Activated CD4-positive, alpha-beta memory T cell treated with anti-CD3 and anti-CD28 coated beads, Interleukin-2, amount 10 ng/mL, durations not matched to agents 7 days and 5 days (primary cell): ENCODE data around the gene SENP8. TPM values are rescaled to one million over a fixed set of nuclear protein-coding genes. Genes with fewer than 3 reads are reported as not detected.
A peak's percentile ranks its signal among the peaks of the same experiment; 100 is the strongest.
"Not testable (repeated sequence)": the region's sequence is repeated elsewhere in the genome, so short reads cannot be mapped to it uniquely, and the experiment has no call there.

Experiments
- CTCF ChIA-PET: fragments of 350-600 bp; sonication (Branson Sonifier 250); formaldehyde crosslinking; loops from one replicate; lab custom pipeline; 2021; ENCODE audit warnings: antibody characterized with exemption, inconsistent platforms; lab: Charles Lee
- POLR2A ChIA-PET: fragments of 350-600 bp; sonication (Branson Sonifier 250); formaldehyde crosslinking; loops from one replicate; lab custom pipeline; 2021; ENCODE audit warnings: antibody characterized with exemption; lab: Charles Lee
- DNase-seq: peaks from one replicate; pipeline ENCODE4 v3.0.0-alpha.2; 2020
- H3K27ac Mint-ChIP-seq: one replicate; pipeline ENCODE4 v1.8.0; 2021; ENCODE audit warnings: mild to moderate bottlenecking, mixed read lengths
- H3K27me3 Mint-ChIP-seq: one replicate; pipeline ENCODE4 v1.8.0; 2021; ENCODE audit warnings: mixed read lengths
- H3K36me3 Mint-ChIP-seq: one replicate; pipeline ENCODE4 v1.8.0; 2021; ENCODE audit warnings: low read depth, mixed read lengths
- H3K4me1 Mint-ChIP-seq: one replicate; pipeline ENCODE4 v1.8.0; 2021; ENCODE audit warnings: mixed read lengths
- H3K4me3 Mint-ChIP-seq: one replicate; pipeline ENCODE4 v1.8.0; 2021; ENCODE audit warnings: mild to moderate bottlenecking, mixed read lengths
- H3K9me3 Mint-ChIP-seq: one replicate; pipeline ENCODE4 v1.8.0; 2021; ENCODE audit warnings: mixed read lengths
- total RNA-seq, 2 experiments: library from RNA; stranded (reverse); gene quantifications; one replicate each; pipeline ENCODE4 v1.2.3, GENCODE V29; 2021

The SENP8 gene
- total RNA-seq, 2 experiments from 2014 or later: 0.73 to 1.4 TPM

DNA sequence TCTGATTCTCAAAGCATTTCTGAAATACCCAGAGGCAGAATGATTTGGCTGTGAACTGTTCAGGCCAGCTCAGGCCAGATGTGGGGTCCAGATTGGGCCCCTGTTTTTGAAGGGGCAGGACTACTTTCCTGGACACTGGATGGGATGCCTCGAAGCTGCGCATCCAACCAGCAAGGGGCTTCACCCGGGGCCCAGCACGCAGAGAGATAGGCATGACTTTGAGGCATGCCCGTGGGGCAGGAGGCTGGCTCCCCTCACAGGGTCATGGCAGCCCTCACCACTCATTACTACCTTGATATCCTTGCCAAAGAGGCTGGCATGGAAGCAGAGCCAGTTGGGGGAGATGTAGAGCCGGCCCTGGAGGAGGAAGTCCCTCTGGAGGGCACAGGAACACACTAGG lies 49.2 kb downstream of the SENP8 start:
- Mint-ChIP-seq H3K4me3 (no peak overlapping the region), H3K4me1 (peaks cover 15% of the 10 kb centered on the region), H3K27me3 (no peaks in the 10 kb centered on the region), H3K27ac (no peak overlapping the region), H3K9me3 (no peaks in the 10 kb centered on the region), H3K36me3 (no peaks in the 10 kb centered on the region)
- CTCF ChIA-PET: interaction anchor here (3.5 kb wide), 1 partner anchor 11 kb away, joined by 12 read pairs; no protein-coding TSS in a partner anchor
- POLR2A ChIA-PET: no interaction called here
- DNase-seq: no peak

- DNase-seq: peak; percentile 31
- no peak overlapping the region for H3K27ac Mint-ChIP-seq
- CTCF ChIA-PET: interaction anchor here (1.0 to 3.5 kb wide), 2 partner anchors 12 to 387 kb away, joined by 4 to 12 read pairs; no protein-coding TSS in a partner anchor
- H3K4me1 Mint-ChIP-seq: peaks cover 15% of the 10 kb centered on the region
- H3K4me3 Mint-ChIP-seq: no peak overlapping the region
- no peaks in the 10 kb centered on the region for H3K36me3 Mint-ChIP-seq
- H3K9me3 Mint-ChIP-seq: no peaks in the 10 kb centered on the region
- POLR2A ChIA-PET: interaction anchor here (1.0 kb wide), 1 partner anchor 63 kb away, joined by 3 read pairs; the partner anchor contains the start of gene PKM
- H3K27me3 Mint-ChIP-seq: no peaks in the 10 kb centered on the region
Measured at GRCh38 chr15:72168131-72168807, 50.1 kb downstream of the SENP8 start.

DNA sequence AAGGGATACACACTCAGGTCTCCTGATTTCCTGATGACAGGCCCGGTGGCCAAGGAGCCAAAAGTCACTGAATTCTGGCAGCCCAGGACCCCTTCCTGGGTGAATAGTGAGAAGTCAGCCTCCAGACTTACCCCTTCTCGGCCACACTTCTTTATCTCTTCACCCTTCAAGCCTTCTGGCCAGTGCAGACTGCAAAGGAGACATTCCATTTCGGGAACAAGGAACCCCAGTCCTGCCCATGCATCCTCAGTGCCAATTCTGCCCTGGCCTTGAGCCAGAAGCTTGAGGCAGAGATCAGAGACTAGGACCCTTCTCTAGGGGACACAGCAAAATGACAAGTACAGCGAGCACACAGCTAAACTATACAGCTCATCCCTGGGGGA lies 50.6 kb downstream of the SENP8 start:
- no peaks in the 10 kb centered on the region for H3K9me3 Mint-ChIP-seq
- no peak overlapping the region for H3K27ac Mint-ChIP-seq
- POLR2A ChIA-PET: interaction anchor here (1.0 kb wide), 1 partner anchor 62 kb away, joined by 3 read pairs; the partner anchor contains the start of gene PKM
- peaks cover 15% of the 10 kb centered on the region for H3K4me1 Mint-ChIP-seq
- H3K36me3 Mint-ChIP-seq: no peaks in the 10 kb centered on the region
- DNase-seq: no peak
- CTCF ChIA-PET: interaction anchor here (1.0 to 3.5 kb wide), 2 partner anchors 13 to 388 kb away, joined by 4 to 12 read pairs; no protein-coding TSS in a partner anchor
- H3K4me3 Mint-ChIP-seq: no peak overlapping the region
- no peaks in the 10 kb centered on the region for H3K27me3 Mint-ChIP-seq

GRCh38 chr15:72169236-72169920 lies 51.2 kb downstream of the SENP8 start:
- POLR2A ChIA-PET: no interaction called here
- Mint-ChIP-seq H3K27ac (no peak overlapping the region), H3K4me3 (no peak overlapping the region), H3K27me3 (no peaks in the 10 kb centered on the region), H3K4me1 (peaks cover 15% of the 10 kb centered on the region), H3K9me3 (no peaks in the 10 kb centered on the region), H3K36me3 (no peaks in the 10 kb centered on the region)
- DNase-seq: no peak
- CTCF ChIA-PET: interaction anchor here (1.0 to 3.5 kb wide), 2 partner anchors 13 to 389 kb away, joined by 4 to 12 read pairs; no protein-coding TSS in a partner anchor

GRCh38 chr15:72169921-72170611 lies 51.9 kb downstream of the SENP8 start:
- POLR2A ChIA-PET: no interaction called here
- no peak overlapping the region for H3K4me3 Mint-ChIP-seq

DNA sequence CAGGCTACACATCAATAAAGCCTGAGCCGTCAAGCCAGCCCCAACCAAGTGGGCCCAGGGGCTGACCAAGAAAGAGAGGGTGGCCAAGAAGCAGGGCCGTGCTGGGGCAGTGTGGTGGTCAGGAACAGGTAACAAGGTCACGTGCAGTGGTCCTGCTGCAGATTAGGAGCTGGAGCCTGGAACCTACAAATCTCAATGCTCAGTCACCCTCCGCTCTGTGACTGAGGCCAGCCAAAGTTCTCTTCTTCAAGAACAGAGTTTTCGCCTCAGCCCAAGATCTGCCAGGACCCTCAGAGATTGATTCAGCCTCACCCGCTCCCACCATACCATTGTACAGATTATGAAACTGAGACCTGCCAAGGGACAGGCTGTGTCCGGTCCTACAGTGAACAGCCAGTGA lies 52.5 kb downstream of the SENP8 start:
- CTCF ChIA-PET: no interaction called here
- H3K9me3 Mint-ChIP-seq: no peaks in the 10 kb centered on the region
- peaks cover 15% of the 10 kb centered on the region for H3K4me1 Mint-ChIP-seq
- no peak overlapping the region for H3K27ac Mint-ChIP-seq
- DNase-seq: no peak
- H3K4me3 Mint-ChIP-seq: no peak overlapping the region
- H3K36me3 Mint-ChIP-seq: no peaks in the 10 kb centered on the region
- POLR2A ChIA-PET: no interaction called here
- peaks cover 6% of the 10 kb centered on the region for H3K27me3 Mint-ChIP-seq

More at GRCh38 chr15:72169921-72170611, 51.9 kb downstream of the SENP8 start:
- H3K9me3 Mint-ChIP-seq: no peaks in the 10 kb centered on the region
- CTCF ChIA-PET: no interaction called here
- no peak overlapping the region for H3K27ac Mint-ChIP-seq
- peaks cover 15% of the 10 kb centered on the region for H3K4me1 Mint-ChIP-seq
- H3K27me3 Mint-ChIP-seq: peaks cover 2% of the 10 kb centered on the region
- no peak for DNase-seq
- H3K36me3 Mint-ChIP-seq: no peaks in the 10 kb centered on the region

GRCh38 chr15:72171978-72172377 lies 53.8 kb downstream of the SENP8 start:
- H3K27me3 Mint-ChIP-seq, H3K27ac Mint-ChIP-seq, H3K4me3 Mint-ChIP-seq, H3K9me3 Mint-ChIP-seq, H3K36me3 Mint-ChIP-seq, CTCF ChIA-PET, POLR2A ChIA-PET, DNase-seq: not testable (repeated sequence)
- H3K4me1 Mint-ChIP-seq: peaks cover 15% of the 10 kb centered on the region

- DNase-seq: no peak
- no peak overlapping the region for H3K27ac Mint-ChIP-seq
- peaks cover 15% of the 10 kb centered on the region for H3K4me1 Mint-ChIP-seq
- ChIA-PET POLR2A (no interaction called here), CTCF (no interaction called here)
- no peaks in the 10 kb centered on the region for H3K36me3 Mint-ChIP-seq
- no peak overlapping the region for H3K4me3 Mint-ChIP-seq
- H3K9me3 Mint-ChIP-seq: no peaks in the 10 kb centered on the region
- peaks cover 6% of the 10 kb centered on the region for H3K27me3 Mint-ChIP-seq
Measured at GRCh38 chr15:72172796-72173195, 54.6 kb downstream of the SENP8 start.

GRCh38 chr15:72173401-72173800 lies 55.2 kb downstream of the SENP8 start:
- Mint-ChIP-seq H3K4me1 (peaks cover 9% of the 10 kb centered on the region), H3K9me3 (no peaks in the 10 kb centered on the region), H3K4me3 (no peak overlapping the region), H3K36me3 (no peaks in the 10 kb centered on the region), H3K27me3 (peaks cover 6% of the 10 kb centered on the region), H3K27ac (no peak overlapping the region)
- ChIA-PET CTCF (no interaction called here), POLR2A (no interaction called here)
- no peak for DNase-seq

- Mint-ChIP-seq H3K27ac (no peak overlapping the region), H3K9me3 (no peaks in the 10 kb centered on the region), H3K4me1 (peaks cover 3% of the 10 kb centered on the region), H3K4me3 (no peak overlapping the region), H3K36me3 (no peaks in the 10 kb centered on the region), H3K27me3 (peaks cover 6% of the 10 kb centered on the region)
- ChIA-PET CTCF (no interaction called here), POLR2A (no interaction called here)
- DNase-seq: no peak
Measured at GRCh38 chr15:72173864-72174550, 55.8 kb downstream of the SENP8 start.

DNA sequence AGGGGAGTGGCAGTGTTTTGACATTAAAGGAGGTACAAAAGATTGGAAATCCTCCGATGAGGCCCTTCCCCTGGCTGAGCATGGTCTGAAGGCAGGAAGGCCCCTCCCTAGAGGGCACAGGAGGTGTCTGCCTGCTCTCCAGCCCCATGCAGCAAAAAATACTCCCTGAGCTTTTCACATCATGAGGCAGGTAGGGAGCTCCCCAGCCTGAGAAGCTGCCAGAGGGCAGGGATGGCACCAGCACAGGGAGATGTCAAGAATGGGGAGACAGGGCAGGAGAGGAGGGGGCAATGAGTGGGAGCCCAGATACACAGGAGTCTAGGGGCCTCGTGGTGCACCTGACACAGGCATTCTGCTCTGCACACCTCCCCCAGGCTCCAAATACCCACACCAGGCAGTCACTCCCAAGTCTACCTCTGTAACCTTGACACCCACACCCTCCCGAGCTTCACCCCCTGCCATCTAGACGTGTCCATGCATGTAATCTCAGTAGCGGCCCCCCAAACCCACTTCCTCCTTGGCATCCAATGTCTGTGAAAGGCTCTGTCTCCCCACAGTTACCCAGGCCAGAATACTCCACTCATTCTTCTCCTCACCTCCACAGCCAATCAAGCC lies 56.5 kb downstream of the SENP8 start:
- no peak overlapping the region for H3K27ac Mint-ChIP-seq
- no peaks in the 10 kb centered on the region for H3K4me1 Mint-ChIP-seq
- no peak for DNase-seq
- H3K9me3 Mint-ChIP-seq: no peaks in the 10 kb centered on the region
- ChIA-PET POLR2A (no interaction called here), CTCF (no interaction called here)
- peaks cover 6% of the 10 kb centered on the region for H3K27me3 Mint-ChIP-seq
- H3K4me3 Mint-ChIP-seq: no peak overlapping the region
- H3K36me3 Mint-ChIP-seq: no peaks in the 10 kb centered on the region
